Gastroesophageal sphincter (tissue), 3 donors: ENCODE data around the gene PRXL2A.

ENCODE experiments used
- CTCF ChIP-seq, 4 experiments: fragments of 200-600 bp in 2 of 4; fragments of 450-650 bp in 2 of 4; sonication (generic) in 1 of 4; IDR thresholded peaks; one replicate each; pipeline ENCODE4 v1.5.1; 2017 to 2019; ENCODE audit warnings: antibody characterized with exemption in 4 of 4, mild to moderate bottlenecking in 2 of 4, moderate library complexity in 2 of 4
- EP300 ChIP-seq: sonication (generic); formaldehyde crosslinking; IDR thresholded peaks from one replicate; pipeline ENCODE4 v1.6.1; 2017; ENCODE audit warnings: antibody characterized with exemption, mild to moderate bottlenecking
- POLR2A ChIP-seq, 2 donors: fragments of 450-650 bp; IDR thresholded peaks; one replicate each; pipeline ENCODE4 v1.6.1; 2017; ENCODE audit warnings: antibody characterized with exemption in 2 of 2, mild to moderate bottlenecking in 2 of 2, moderate library complexity in 1 of 2
- POLR2AphosphoS5 ChIP-seq: sonication (generic); formaldehyde crosslinking; IDR thresholded peaks from one replicate; pipeline ENCODE4 v1.6.1; 2017; ENCODE audit warnings: antibody characterized with exemption

- TF ChIP-seq CTCF (IDR thresholded peaks at IDR 0.05) (peak in 2 of 4 experiments; percentile 3 to 11), POLR2AphosphoS5 (peak; percentile 61), POLR2A (IDR thresholded peaks at IDR 0.05) (peak; percentile 46 to 47), EP300 (no peak)
These were observed 45.6 kb downstream of the PRXL2A start, which contains the start of gene TSPAN14 for GRCh38 chr10:80453842-80454512.
